ENCODE data around the gene CDKN2B-AS1. TPM values are rescaled to one million over a fixed set of nuclear protein-coding genes. Genes with fewer than 3 reads are reported as not detected.

The CDKN2B-AS1 gene
- total RNA-seq, 2 donors from 2014 or later, result not detected

- Mint-ChIP-seq H3K4me1 (peaks cover 8% of the 10 kb centered on the region), H3K27me3 (ENCODE audit: insufficient read depth) (no peaks in the 10 kb centered on the region)
These were observed 159.5 kb downstream of the CDKN2B-AS1 start for GRCh38 chr9:22154064-22154463.

GRCh38 chr9:22156586-22156985, 162.0 kb downstream of the CDKN2B-AS1 start:
- no peak overlapping the region for H3K27ac ChIP-seq (ENCODE audit: low read depth, low read length)
- H3K4me3 ChIP-seq (ENCODE audit: low read length), result no peak overlapping the region
- no peaks in the 10 kb centered on the region for H3K9me3 Mint-ChIP-seq
- no peak overlapping the region for H3K4me3 Mint-ChIP-seq
- H3K9me3 ChIP-seq (ENCODE audit: control insufficient read depth, low read length), result no peaks in the 10 kb centered on the region
- no peak for DNase-seq
- no peaks in the 10 kb centered on the region for H3K36me3 Mint-ChIP-seq (ENCODE audit: low read depth)
- H3K9ac ChIP-seq (ENCODE audit: extremely low read depth, low read length, poor library complexity, severe bottlenecking), result no peak overlapping the region
- H3K27me3 Mint-ChIP-seq (ENCODE audit: insufficient read depth), result no peaks in the 10 kb centered on the region
- peaks cover 9% of the 10 kb centered on the region for H3K4me1 Mint-ChIP-seq
- H3K27me3 ChIP-seq (ENCODE audit: control insufficient read depth, insufficient read depth, low read length, poor library complexity, severe bottlenecking), result no peaks in the 10 kb centered on the region
- WGBS, 2 experiments (ENCODE audit: insufficient coverage in 1 of 2, insufficient read length in 1 of 2), result 90 to 97% methylated on average over 4 to 6 of the region's 6 CpGs
- H3K4me1 ChIP-seq (ENCODE audit: control insufficient read depth, insufficient read depth, low read length), result peaks cover 2% of the 10 kb centered on the region
- no peak overlapping the region for H3K27ac Mint-ChIP-seq
- TF ChIP-seq CTCF (conservative IDR thresholded peaks at IDR 0.05), result no peak
- H3K36me3 ChIP-seq (ENCODE audit: control insufficient read depth, insufficient read depth, low read length), result no peaks in the 10 kb centered on the region

More at GRCh38 chr9:22154064-22154463, 159.5 kb downstream of the CDKN2B-AS1 start:
- H3K9me3 Mint-ChIP-seq, result no peaks in the 10 kb centered on the region
- no peak overlapping the region for H3K9ac ChIP-seq (ENCODE audit: extremely low read depth, low read length, poor library complexity, severe bottlenecking)
- H3K36me3 ChIP-seq (ENCODE audit: control insufficient read depth, insufficient read depth, low read length), result no peaks in the 10 kb centered on the region
- H3K27ac ChIP-seq (ENCODE audit: low read depth, low read length), result no peak overlapping the region
- H3K36me3 Mint-ChIP-seq (ENCODE audit: low read depth), result no peaks in the 10 kb centered on the region
- no peaks in the 10 kb centered on the region for H3K9me3 ChIP-seq (ENCODE audit: control insufficient read depth, low read length)
- TF ChIP-seq CTCF (conservative IDR thresholded peaks at IDR 0.05), result no peak
- H3K4me1 ChIP-seq (ENCODE audit: control insufficient read depth, insufficient read depth, low read length), result peaks cover 2% of the 10 kb centered on the region
- no peak overlapping the region for H3K27ac Mint-ChIP-seq
- no peak overlapping the region for H3K4me3 Mint-ChIP-seq
- 96 to 100% methylated on average over 1 to 9 of the region's 10 CpGs for WGBS, 2 experiments (ENCODE audit: insufficient coverage in 1 of 2, insufficient read length in 1 of 2)
- no peak for DNase-seq
- H3K27me3 ChIP-seq (ENCODE audit: control insufficient read depth, insufficient read depth, low read length, poor library complexity, severe bottlenecking), result no peaks in the 10 kb centered on the region
- no peak overlapping the region for H3K4me3 ChIP-seq (ENCODE audit: low read length)

- no peak for DNase-seq
- no peaks in the 10 kb centered on the region for H3K27me3 ChIP-seq (ENCODE audit: control insufficient read depth, insufficient read depth, low read length, poor library complexity, severe bottlenecking)
- Mint-ChIP-seq H3K36me3 (ENCODE audit: low read depth) (no peaks in the 10 kb centered on the region), H3K27ac (no peak overlapping the region), H3K9me3 (no peaks in the 10 kb centered on the region), H3K27me3 (ENCODE audit: insufficient read depth) (peaks cover 3% of the 10 kb centered on the region), H3K4me1 (peaks cover 9% of the 10 kb centered on the region), H3K4me3 (no peak overlapping the region)
- H3K27ac ChIP-seq (ENCODE audit: low read depth, low read length), result no peak overlapping the region
- H3K9ac ChIP-seq (ENCODE audit: extremely low read depth, low read length, poor library complexity, severe bottlenecking), result no peak overlapping the region
- H3K9me3 ChIP-seq (ENCODE audit: control insufficient read depth, low read length), result no peaks in the 10 kb centered on the region
- H3K36me3 ChIP-seq (ENCODE audit: control insufficient read depth, insufficient read depth, low read length), result no peaks in the 10 kb centered on the region
- H3K4me3 ChIP-seq (ENCODE audit: low read length), result no peak overlapping the region
- no peak for TF ChIP-seq CTCF (conservative IDR thresholded peaks at IDR 0.05)
- H3K4me1 ChIP-seq (ENCODE audit: control insufficient read depth, insufficient read depth, low read length), result peaks cover 2% of the 10 kb centered on the region
These were observed 162.7 kb downstream of the CDKN2B-AS1 start for GRCh38 chr9:22157276-22157675.
